Epithelial cell of proximal tubule (primary cell): ENCODE results near the gene MAGEB6. TPM values are rescaled to one million over a fixed set of nuclear protein-coding genes. Genes with fewer than 3 reads are reported as not detected.
"Not testable (repeated sequence)": the region's sequence is repeated elsewhere in the genome, so short reads cannot be mapped to it uniquely, and the experiment has no call there.

Experiments used
- DNase-seq: peaks from one replicate; pipeline ENCODE4 v3.0.0-alpha.2; 2011; ENCODE audit warnings: low read depth
- H3K4me3 ChIP-seq: 2 replicates; pipeline ENCODE4 v1.5.1; 2011; ENCODE audit warnings: low read depth, mild to moderate bottlenecking, low read length
- CTCF ChIP-seq: conservative IDR thresholded peaks from 2 replicates; pipeline ENCODE4 v1.5.1; 2012; ENCODE audit warnings: low read depth, mild to moderate bottlenecking, low read length
- total RNA-seq: library from RNA; depleted of rRNA; stranded (reverse); fragments of >200 nt; gene quantifications from 2 replicates; pipeline ENCODE4 v1.2.3, GENCODE V29; 2015

Gene MAGEB6
- not detected in 2 replicates for total RNA-seq

- TF ChIP-seq CTCF = no peak
- no peak for DNase-seq
- H3K4me3 ChIP-seq = no peak within 1 kb of the TSS
These were observed at the start of gene MAGEB6 for GRCh38 chrX:26192204-26192603. Gene MAGEB6, plus strand, starts transcription at chrX:26192440. Its CDS starts 1,407 bp downstream, at chrX:26193847.

GRCh38 chrX:26146024-26146423, 46.2 kb upstream of the MAGEB6 start:
- H3K4me3 ChIP-seq = no peak overlapping the region
- TF ChIP-seq CTCF = no peak
- no peak for DNase-seq

- no peak for DNase-seq
- no peak for TF ChIP-seq CTCF
- no peak within 1 kb of the TSS for H3K4me3 ChIP-seq
These were observed 31.9 kb upstream of the MAGEB6 start, which contains the start of gene MAGEB6B for GRCh38 chrX:26160301-26160700. Gene MAGEB6B, plus strand, starts transcription at chrX:26160601. Its CDS starts 0 bp downstream, at chrX:26160601.

GRCh38 chrX:26203561-26203960, 11.3 kb downstream of the MAGEB6 start:
- H3K4me3 ChIP-seq = no peak overlapping the region
- no peak for DNase-seq
- no peak for TF ChIP-seq CTCF

GRCh38 chrX:26204717-26205116, 12.5 kb downstream of the MAGEB6 start:
- not testable (repeated sequence) for H3K4me3 ChIP-seq, DNase-seq

- TF ChIP-seq CTCF = no peak
- DNase-seq = no peak
- H3K4me3 ChIP-seq = no peak overlapping the region
These were observed 15.8 kb downstream of the MAGEB6 start for GRCh38 chrX:26208012-26208411.

GRCh38 chrX:26215869-26216268, 23.6 kb downstream of the MAGEB6 start, which contains the start of gene MAGEB5:
Gene MAGEB5, plus strand, starts transcription at chrX:26216169. Its CDS starts 1,133 bp downstream, at chrX:26217302.
- no peak for TF ChIP-seq CTCF
- no peak within 1 kb of the TSS for H3K4me3 ChIP-seq
- no peak for DNase-seq
